Activated CD4-positive, alpha-beta T cell treated with anti-CD3 and anti-CD28 coated beads, Interleukin-10, Interleukin-2, amounts not matched to agents 100 ng/mL and 50 ng/mL, durations not matched to agents 16 hours and 8 hours (primary cell): ENCODE results near the gene PRSS27.

ENCODE experiments used
- DNase-seq: peaks from one replicate; pipeline ENCODE4 v3.0.0-alpha.2; 2020

PRSS27 gene

GRCh38 chr16:2749936-2750335 lies 29.9 kb upstream of the PRSS27 start:
- no peak for DNase-seq

- DNase-seq, result no peak
These were observed 29.5 kb upstream of the PRSS27 start for GRCh38 chr16:2749476-2749875.

- DNase-seq, result no peak
These were observed 28.9 kb upstream of the PRSS27 start for GRCh38 chr16:2748757-2749455.

- DNase-seq, result no peak
These were observed 25.9 kb upstream of the PRSS27 start for GRCh38 chr16:2745961-2746360.

GRCh38 chr16:2745116-2745890 lies 25.3 kb upstream of the PRSS27 start:
- no peak for DNase-seq

- no peak for DNase-seq
These were observed 24.7 kb upstream of the PRSS27 start for GRCh38 chr16:2744711-2745110.

GRCh38 chr16:2743007-2743810 lies 23.2 kb upstream of the PRSS27 start:
- DNase-seq, result no peak

- DNase-seq, result no peak
These were observed 22.4 kb upstream of the PRSS27 start for GRCh38 chr16:2742323-2743006.

- no peak for DNase-seq
These were observed 21.1 kb upstream of the PRSS27 start for GRCh38 chr16:2741168-2741567.

- no peak for DNase-seq
These were observed 20.5 kb upstream of the PRSS27 start for GRCh38 chr16:2740476-2740875.

GRCh38 chr16:2739625-2740430 lies 19.8 kb upstream of the PRSS27 start:
- DNase-seq, result no peak

GRCh38 chr16:2738615-2739014 lies 18.6 kb upstream of the PRSS27 start:
- no peak for DNase-seq

GRCh38 chr16:2737895-2738418 lies 17.9 kb upstream of the PRSS27 start:
- DNase-seq, result no peak

GRCh38 chr16:2737238-2737605 lies 17.2 kb upstream of the PRSS27 start:
- no peak for DNase-seq

GRCh38 chr16:2736476-2737237 lies 16.6 kb upstream of the PRSS27 start:
- no peak for DNase-seq

- DNase-seq, result no peak
These were observed 15.0 kb upstream of the PRSS27 start for GRCh38 chr16:2734844-2735515.

GRCh38 chr16:2728034-2728433 lies 8.0 kb upstream of the PRSS27 start:
- DNase-seq, result no peak

GRCh38 chr16:2726923-2727322 lies 6.9 kb upstream of the PRSS27 start:
- DNase-seq, result no peak

- no peak for DNase-seq
These were observed 4.9 kb upstream of the PRSS27 start for GRCh38 chr16:2724816-2725348.

- no peak for DNase-seq
These were observed 4.2 kb upstream of the PRSS27 start for GRCh38 chr16:2724088-2724676.
